HepG2 (cell line): ENCODE data around the gene SDF2.

Experiments
- CBX2 ChIP-seq, 2 experiments: fragments of 200-600 bp in 1 of 2; sonication (generic); formaldehyde crosslinking in 1 of 2; IDR thresholded peaks; 2 replicates each; pipeline versions ENCODE4 v1.7.0 to v1.8.1; 2018 to 2022; ENCODE audit warnings: low read depth in 2 of 2, low read length in 1 of 2, mild to moderate bottlenecking in 1 of 2, missing genetic modification reagents in 1 of 2
- EP300 ChIP-seq, 3 experiments: sonication (generic) in 1 of 3; formaldehyde crosslinking in 1 of 3; IDR thresholded peaks; 2 replicates each; pipeline versions ENCODE4 v1.5.1 to v1.6.1; 2011 to 2020; ENCODE audit warnings: low read depth in 2 of 3, low read length in 2 of 3, borderline replicate concordance in 1 of 3, improper control_type of control experiment in 1 of 3, mild to moderate bottlenecking in 1 of 3, missing genetic modification reagents in 1 of 3, moderate library complexity in 1 of 3
- SIX1 ChIP-seq: sonication (generic); formaldehyde crosslinking; IDR thresholded peaks from 2 replicates; pipeline ENCODE4 v1.4.0; 2020; ENCODE audit warnings: missing genetic modification reagents, borderline replicate concordance
- YY1 ChIP-seq: IDR thresholded peaks from 2 replicates; pipeline ENCODE4 v1.6.1; 2011; ENCODE audit warnings: low read length, low read depth, moderate library complexity, mild to moderate bottlenecking; ENCODE audit not compliant: insufficient read depth, insufficient replicate concordance
- TF ChIP-seq, protein P1 (sequence below): sonication (generic); formaldehyde crosslinking; IDR thresholded peaks from 2 replicates; pipeline ENCODE4 v1.4.0; 2020; ENCODE audit warnings: missing genetic modification reagents
- TF ChIP-seq, protein P2 (sequence below): sonication (generic); formaldehyde crosslinking; IDR thresholded peaks from 2 replicates; pipeline ENCODE4 v1.5.0; 2020; ENCODE audit warnings: mild to moderate bottlenecking, missing genetic modification reagents, moderate library complexity

DNA sequence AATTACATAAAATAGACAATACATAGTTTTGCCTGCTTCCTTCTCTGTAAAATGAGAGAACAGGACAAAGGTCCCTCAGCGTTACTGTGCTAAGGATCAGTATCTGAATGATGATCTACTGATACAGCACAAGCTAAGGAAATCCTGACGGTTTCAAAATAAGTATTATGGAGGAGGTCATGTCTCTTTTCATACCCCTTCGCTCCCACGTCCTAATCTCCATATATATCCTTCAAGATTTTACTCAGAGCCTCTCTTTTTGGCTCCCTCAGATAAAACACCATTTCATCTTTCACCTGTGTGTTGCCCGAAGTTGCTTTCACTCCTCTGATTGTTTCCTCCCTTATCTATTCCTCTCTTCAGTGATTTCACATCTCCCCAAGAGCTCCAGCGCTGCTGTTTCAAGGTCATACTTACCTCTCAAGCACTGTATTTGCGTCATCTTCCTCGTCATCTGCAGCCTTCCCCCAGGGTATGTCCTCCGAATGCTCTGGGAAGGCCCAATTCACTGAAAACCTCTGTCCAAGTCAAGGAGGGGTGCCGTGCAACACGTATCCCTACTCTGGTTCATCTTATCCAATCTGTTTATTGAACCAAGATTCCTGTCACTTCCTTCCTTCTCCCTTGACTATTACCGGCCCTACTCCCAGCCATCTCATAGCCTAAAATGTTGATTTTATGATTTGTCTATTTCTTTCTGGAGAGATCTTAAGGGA, 15.5 kb downstream of the SDF2 start:
- TF ChIP-seq SIX1 (CRISPR knock-in tag) (no peak), EP300 (IDR thresholded peaks at IDR 0.05; ENCODE audit: low read depth in 2 of 2, low read length in 2 of 2) (no peak), EP300 (CRISPR knock-in tag; IDR thresholded peaks at IDR 0.05; ENCODE audit: borderline replicate concordance) (no peak), YY1 (no peak), CBX2 (IDR thresholded peaks at IDR 0.05; ENCODE audit: low read depth, low read length) (no peak), CBX2 (CRISPR knock-in tag; IDR thresholded peaks at IDR 0.05; ENCODE audit: low read depth) (no peak)
- TF ChIP-seq, protein P1, sequence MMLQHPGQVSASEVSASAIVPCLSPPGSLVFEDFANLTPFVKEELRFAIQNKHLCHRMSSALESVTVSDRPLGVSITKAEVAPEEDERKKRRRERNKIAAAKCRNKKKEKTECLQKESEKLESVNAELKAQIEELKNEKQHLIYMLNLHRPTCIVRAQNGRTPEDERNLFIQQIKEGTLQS = no peak
- TF ChIP-seq, protein P2, sequence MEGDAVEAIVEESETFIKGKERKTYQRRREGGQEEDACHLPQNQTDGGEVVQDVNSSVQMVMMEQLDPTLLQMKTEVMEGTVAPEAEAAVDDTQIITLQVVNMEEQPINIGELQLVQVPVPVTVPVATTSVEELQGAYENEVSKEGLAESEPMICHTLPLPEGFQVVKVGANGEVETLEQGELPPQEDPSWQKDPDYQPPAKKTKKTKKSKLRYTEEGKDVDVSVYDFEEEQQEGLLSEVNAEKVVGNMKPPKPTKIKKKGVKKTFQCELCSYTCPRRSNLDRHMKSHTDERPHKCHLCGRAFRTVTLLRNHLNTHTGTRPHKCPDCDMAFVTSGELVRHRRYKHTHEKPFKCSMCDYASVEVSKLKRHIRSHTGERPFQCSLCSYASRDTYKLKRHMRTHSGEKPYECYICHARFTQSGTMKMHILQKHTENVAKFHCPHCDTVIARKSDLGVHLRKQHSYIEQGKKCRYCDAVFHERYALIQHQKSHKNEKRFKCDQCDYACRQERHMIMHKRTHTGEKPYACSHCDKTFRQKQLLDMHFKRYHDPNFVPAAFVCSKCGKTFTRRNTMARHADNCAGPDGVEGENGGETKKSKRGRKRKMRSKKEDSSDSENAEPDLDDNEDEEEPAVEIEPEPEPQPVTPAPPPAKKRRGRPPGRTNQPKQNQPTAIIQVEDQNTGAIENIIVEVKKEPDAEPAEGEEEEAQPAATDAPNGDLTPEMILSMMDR = no peak
